Osteocyte (in vitro differentiated cells): ENCODE measurements around the gene TAF10. TPM values are rescaled to one million over a fixed set of nuclear protein-coding genes. Genes with fewer than 3 reads are reported as not detected.

Experiments used
- DNase-seq: peaks from one replicate; pipeline ENCODE4 v3.0.0; 2021; ENCODE audit warnings: mixed read lengths; ENCODE audit not compliant: unreplicated experiment; ENCODE audit errors: extremely low spot score
- H3K27ac Mint-ChIP-seq: one replicate; pipeline ENCODE4 v1.8.0; 2021; ENCODE audit warnings: mild to moderate bottlenecking, mixed read lengths; ENCODE audit not compliant: unreplicated experiment
- H3K27me3 Mint-ChIP-seq: one replicate; pipeline ENCODE4 v1.8.0; 2021; ENCODE audit warnings: mixed read lengths; ENCODE audit not compliant: unreplicated experiment
- H3K36me3 Mint-ChIP-seq: one replicate; pipeline ENCODE4 v1.8.0; 2021; ENCODE audit warnings: mixed read lengths; ENCODE audit not compliant: unreplicated experiment
- H3K4me1 Mint-ChIP-seq: one replicate; pipeline ENCODE4 v1.8.0; 2021; ENCODE audit warnings: mixed read lengths; ENCODE audit not compliant: unreplicated experiment
- H3K4me3 Mint-ChIP-seq: one replicate; pipeline ENCODE4 v1.8.0; 2021; ENCODE audit warnings: mild to moderate bottlenecking, moderate library complexity, mixed read lengths; ENCODE audit not compliant: unreplicated experiment
- H3K9me3 Mint-ChIP-seq: one replicate; pipeline ENCODE4 v1.8.0; 2021; ENCODE audit warnings: mixed read lengths; ENCODE audit not compliant: unreplicated experiment
- total RNA-seq: library from RNA; stranded (reverse); gene quantifications from 2 replicates; pipeline ENCODE4 v1.2.1, GENCODE V29; 2021
- TF ChIP-seq, protein P1 (sequence below): fragments of 200-600 bp; sonication (generic); IDR thresholded peaks from 2 replicates; pipeline ENCODE4 v1.5.0; 2021; ENCODE audit warnings: antibody characterized with exemption, mild to moderate bottlenecking, moderate library complexity

The TAF10 gene
- total RNA-seq, 1 donor from 2014 or later = 100 TPM

DNA sequence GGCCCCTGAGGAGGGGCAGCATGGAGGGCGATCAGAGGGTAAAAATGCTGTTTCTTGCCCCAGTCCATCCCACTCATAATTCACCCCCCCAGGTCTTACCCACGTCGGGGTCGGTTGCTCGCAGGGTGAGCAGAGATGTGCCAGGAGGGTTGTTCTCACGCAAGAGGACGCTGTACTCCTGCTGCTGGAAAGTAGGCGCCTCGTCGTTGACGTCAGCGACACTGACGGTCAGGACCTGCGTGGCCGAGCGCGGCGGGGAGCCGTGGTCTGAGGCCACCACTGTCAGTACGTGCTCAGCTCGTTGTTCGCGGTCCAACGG lies 17.5 kb upstream of the TAF10 start:
- H3K4me3 Mint-ChIP-seq = no peak overlapping the region
- H3K36me3 Mint-ChIP-seq = peaks cover 35% of the 10 kb centered on the region
- no peaks in the 10 kb centered on the region for H3K27me3 Mint-ChIP-seq
- H3K4me1 Mint-ChIP-seq = no peaks in the 10 kb centered on the region
- H3K9me3 Mint-ChIP-seq = no peaks in the 10 kb centered on the region
- DNase-seq = no peak
- no peak overlapping the region for H3K27ac Mint-ChIP-seq
- TF ChIP-seq, protein P1, sequence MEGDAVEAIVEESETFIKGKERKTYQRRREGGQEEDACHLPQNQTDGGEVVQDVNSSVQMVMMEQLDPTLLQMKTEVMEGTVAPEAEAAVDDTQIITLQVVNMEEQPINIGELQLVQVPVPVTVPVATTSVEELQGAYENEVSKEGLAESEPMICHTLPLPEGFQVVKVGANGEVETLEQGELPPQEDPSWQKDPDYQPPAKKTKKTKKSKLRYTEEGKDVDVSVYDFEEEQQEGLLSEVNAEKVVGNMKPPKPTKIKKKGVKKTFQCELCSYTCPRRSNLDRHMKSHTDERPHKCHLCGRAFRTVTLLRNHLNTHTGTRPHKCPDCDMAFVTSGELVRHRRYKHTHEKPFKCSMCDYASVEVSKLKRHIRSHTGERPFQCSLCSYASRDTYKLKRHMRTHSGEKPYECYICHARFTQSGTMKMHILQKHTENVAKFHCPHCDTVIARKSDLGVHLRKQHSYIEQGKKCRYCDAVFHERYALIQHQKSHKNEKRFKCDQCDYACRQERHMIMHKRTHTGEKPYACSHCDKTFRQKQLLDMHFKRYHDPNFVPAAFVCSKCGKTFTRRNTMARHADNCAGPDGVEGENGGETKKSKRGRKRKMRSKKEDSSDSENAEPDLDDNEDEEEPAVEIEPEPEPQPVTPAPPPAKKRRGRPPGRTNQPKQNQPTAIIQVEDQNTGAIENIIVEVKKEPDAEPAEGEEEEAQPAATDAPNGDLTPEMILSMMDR = no peak

DNA sequence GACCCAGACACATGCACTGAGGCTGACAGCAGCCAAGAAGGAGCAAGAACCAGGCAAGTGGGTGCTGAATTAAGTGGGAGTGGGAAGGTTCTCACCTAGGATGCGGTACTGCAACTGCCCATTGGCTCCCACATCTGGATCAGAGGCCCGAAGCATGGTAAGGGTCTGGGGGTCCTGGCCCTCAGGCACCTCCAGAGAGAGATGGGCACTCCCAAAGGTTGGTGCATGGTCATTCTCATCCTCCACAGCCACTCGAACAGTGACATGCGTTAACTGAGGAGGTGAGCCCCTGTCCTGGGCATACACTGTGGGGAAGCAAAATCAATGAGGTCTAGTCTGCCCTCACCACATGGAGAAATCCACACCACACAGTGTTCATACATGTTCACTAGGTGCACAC lies 16.5 kb upstream of the TAF10 start:
- H3K36me3 Mint-ChIP-seq = peaks cover 39% of the 10 kb centered on the region
- TF ChIP-seq, protein P1 = no peak
- no peaks in the 10 kb centered on the region for H3K27me3 Mint-ChIP-seq

DNA sequence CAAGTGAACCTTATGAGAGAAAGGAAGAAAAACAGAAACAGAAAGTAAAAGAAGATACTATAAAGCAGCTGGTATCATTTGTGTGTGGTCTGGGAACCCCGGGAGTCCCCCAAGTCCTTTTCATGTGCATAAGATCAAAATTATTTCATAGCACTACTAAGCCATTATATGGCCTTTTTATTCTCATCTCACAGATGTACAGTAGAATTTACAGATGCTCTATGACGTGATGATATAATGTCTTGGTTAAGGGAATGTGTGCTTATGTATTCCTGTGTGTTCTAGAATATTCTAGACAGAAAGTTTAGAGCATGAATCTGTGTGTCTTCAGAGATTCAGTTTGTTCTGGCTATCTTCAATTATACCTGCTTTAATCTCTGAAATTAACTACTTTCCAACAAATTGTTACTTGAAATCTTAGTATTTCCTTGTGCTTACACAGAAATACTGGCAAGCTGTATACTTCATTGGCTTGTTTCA lies 15.8 kb upstream of the TAF10 start:
- H3K27ac Mint-ChIP-seq = no peak overlapping the region
- no peaks in the 10 kb centered on the region for H3K27me3 Mint-ChIP-seq
- H3K4me3 Mint-ChIP-seq = no peak overlapping the region
- TF ChIP-seq, protein P1 = no peak
- H3K36me3 Mint-ChIP-seq = peaks cover 34% of the 10 kb centered on the region
- H3K9me3 Mint-ChIP-seq = no peaks in the 10 kb centered on the region
- no peaks in the 10 kb centered on the region for H3K4me1 Mint-ChIP-seq
- no peak for DNase-seq

More for the DNA sequence above, 16.5 kb upstream of the TAF10 start:
- Mint-ChIP-seq H3K4me1 (no peaks in the 10 kb centered on the region), H3K9me3 (no peaks in the 10 kb centered on the region), H3K4me3 (no peak overlapping the region), H3K27ac (no peak overlapping the region)
- no peak for DNase-seq

DNA sequence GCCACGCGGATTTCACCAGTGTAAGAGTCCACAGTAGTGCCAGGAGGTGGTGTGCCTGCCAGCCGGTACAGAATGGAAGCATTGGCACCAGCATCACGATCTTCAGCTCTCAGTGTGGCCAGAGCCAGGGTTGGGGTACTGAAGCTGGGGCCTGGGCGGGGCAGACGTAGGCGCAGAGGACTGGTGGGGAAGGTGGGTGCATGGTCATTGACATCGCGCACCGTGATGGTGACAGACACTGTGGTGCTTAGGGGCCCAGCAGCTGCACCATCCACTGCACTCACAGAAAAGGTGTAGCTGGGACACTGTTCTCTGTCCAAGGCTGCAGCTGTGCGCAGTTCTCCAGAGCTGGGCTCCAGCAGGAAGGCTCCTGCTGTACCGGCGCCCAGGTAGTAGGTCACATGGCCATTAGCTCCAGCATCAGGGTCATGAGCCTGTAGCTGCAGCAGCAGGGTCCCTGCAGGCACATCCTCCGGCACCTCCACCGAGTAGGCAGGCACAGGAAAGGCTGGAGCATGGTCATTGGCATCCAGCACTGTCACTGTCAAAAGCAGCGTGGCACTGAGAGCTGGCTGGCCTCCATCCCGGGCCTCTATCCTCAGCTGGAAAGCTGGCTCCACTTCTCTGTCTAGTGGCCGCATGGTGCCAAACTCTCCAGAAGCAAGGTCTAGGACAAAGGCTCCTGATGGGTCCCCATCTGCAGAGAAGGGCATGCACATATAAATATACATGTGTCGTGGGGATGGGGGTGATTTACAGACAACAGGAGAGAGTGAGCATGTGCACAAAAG lies 15.2 kb upstream of the TAF10 start:
- Mint-ChIP-seq H3K27me3 (no peaks in the 10 kb centered on the region), H3K27ac (no peak overlapping the region), H3K9me3 (no peaks in the 10 kb centered on the region), H3K4me1 (no peaks in the 10 kb centered on the region), H3K4me3 (no peak overlapping the region), H3K36me3 (peaks cover 34% of the 10 kb centered on the region)
- DNase-seq = no peak
- TF ChIP-seq, protein P1 = no peak

DNA sequence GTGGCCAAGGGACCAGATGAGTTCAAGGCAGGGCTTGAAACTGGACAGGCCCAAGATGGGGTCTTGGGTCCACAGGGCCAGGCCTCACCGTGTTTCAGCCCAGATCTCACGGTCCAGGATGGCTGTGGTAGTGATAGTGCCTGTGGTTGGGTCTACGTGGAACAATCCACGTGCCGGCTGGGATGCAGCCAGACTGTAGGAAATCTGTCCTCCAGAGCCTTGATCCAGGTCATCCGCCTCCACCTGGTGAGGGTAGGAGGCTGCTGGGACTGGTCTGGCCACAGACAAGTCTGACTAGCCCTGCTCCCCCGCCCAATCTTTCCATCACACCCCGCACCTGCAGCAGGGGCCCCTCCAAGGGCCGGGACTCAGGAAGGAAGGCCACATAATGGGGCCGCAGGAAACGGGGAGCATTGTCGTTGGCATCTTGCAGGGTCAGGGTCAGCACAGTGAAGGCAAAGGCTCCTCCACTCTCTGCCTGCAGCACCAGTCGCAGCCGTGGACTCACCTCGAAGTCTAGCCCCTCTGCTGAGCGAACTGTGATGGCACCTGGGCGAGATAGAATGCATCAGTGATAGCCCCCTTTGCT lies 13.9 kb upstream of the TAF10 start:
- TF ChIP-seq, protein P1 = no peak
- H3K4me3 Mint-ChIP-seq = no peak overlapping the region
- H3K27me3 Mint-ChIP-seq = no peaks in the 10 kb centered on the region
- no peak overlapping the region for H3K27ac Mint-ChIP-seq
- DNase-seq = no peak
- peaks cover 25% of the 10 kb centered on the region for H3K36me3 Mint-ChIP-seq
- no peaks in the 10 kb centered on the region for H3K9me3 Mint-ChIP-seq
- H3K4me1 Mint-ChIP-seq = no peaks in the 10 kb centered on the region
